WI38 (cell line): ENCODE data around the gene TCF3.

ENCODE experiments used
- H3K4me3 ChIP-seq: 2 replicates; pipeline ENCODE4 v1.5.1; 2011; ENCODE audit warnings: low read depth, mild to moderate bottlenecking, control low read depth, low read length
- CTCF ChIP-seq: IDR thresholded peaks from 2 replicates; pipeline ENCODE4 v1.5.1; 2012; ENCODE audit warnings: low read depth, mild to moderate bottlenecking, control low read depth, low read length

Gene TCF3

GRCh38 chr19:1592755-1593500, 59.5 kb downstream of the TCF3 start, which contains the start of gene MBD3:
MBD3 (minus strand) TSS chr19:1592865; CDS start chr19:1592631, 234 bp downstream.
- peak within 1 kb of the TSS; percentile 73 for H3K4me3 ChIP-seq
- no peak for TF ChIP-seq CTCF

GRCh38 chr19:1592024-1592754, 60.2 kb downstream of the TCF3 start:
- no peak for TF ChIP-seq CTCF

GRCh38 chr19:1591421-1592023, 60.9 kb downstream of the TCF3 start:
- TF ChIP-seq CTCF, result no peak
- peak overlapping the region; percentile 73 for H3K4me3 ChIP-seq

More at GRCh38 chr19:1592024-1592754, 60.2 kb downstream of the TCF3 start:
- H3K4me3 ChIP-seq, result peak overlapping the region; percentile 73

GRCh38 chr19:1590641-1591397, 61.6 kb downstream of the TCF3 start:
- peak; percentile 20; the same call in 1 of the 2 replicates for TF ChIP-seq CTCF
- H3K4me3 ChIP-seq, result peak overlapping the region; percentile 73

- H3K4me3 ChIP-seq, result no peak overlapping the region
- TF ChIP-seq CTCF, result no peak
Measured at GRCh38 chr19:1587872-1588271, 64.5 kb downstream of the TCF3 start.

- no peak overlapping the region for H3K4me3 ChIP-seq
- TF ChIP-seq CTCF, result no peak
Measured at GRCh38 chr19:1585243-1585580, 67.2 kb downstream of the TCF3 start.
